Measurements from ENCODE around the gene MYL6B. TPM values are rescaled to one million over a fixed set of nuclear protein-coding genes. Genes with fewer than 3 reads are reported as not detected.

MYL6B gene
- total RNA-seq, 4 donors from 2014 or later: 33.4 to 115 (median 48.1) TPM

- H3K27ac ChIP-seq: no peak overlapping the region
- H3K36me3 ChIP-seq: peaks cover 92 to 96% of the 10 kb centered on the region in 2 donors
- H3K27me3 ChIP-seq: no peaks in the 10 kb centered on the region
- intact Hi-C loops (cut with DNase I): no loop called here
- no peak for DNase-seq
- H3K9me3 ChIP-seq: no peaks in the 10 kb centered on the region
- TF ChIP-seq POLR2A (IDR thresholded peaks at IDR 0.05): no peak
- TF ChIP-seq, protein P1, sequence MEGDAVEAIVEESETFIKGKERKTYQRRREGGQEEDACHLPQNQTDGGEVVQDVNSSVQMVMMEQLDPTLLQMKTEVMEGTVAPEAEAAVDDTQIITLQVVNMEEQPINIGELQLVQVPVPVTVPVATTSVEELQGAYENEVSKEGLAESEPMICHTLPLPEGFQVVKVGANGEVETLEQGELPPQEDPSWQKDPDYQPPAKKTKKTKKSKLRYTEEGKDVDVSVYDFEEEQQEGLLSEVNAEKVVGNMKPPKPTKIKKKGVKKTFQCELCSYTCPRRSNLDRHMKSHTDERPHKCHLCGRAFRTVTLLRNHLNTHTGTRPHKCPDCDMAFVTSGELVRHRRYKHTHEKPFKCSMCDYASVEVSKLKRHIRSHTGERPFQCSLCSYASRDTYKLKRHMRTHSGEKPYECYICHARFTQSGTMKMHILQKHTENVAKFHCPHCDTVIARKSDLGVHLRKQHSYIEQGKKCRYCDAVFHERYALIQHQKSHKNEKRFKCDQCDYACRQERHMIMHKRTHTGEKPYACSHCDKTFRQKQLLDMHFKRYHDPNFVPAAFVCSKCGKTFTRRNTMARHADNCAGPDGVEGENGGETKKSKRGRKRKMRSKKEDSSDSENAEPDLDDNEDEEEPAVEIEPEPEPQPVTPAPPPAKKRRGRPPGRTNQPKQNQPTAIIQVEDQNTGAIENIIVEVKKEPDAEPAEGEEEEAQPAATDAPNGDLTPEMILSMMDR (IDR thresholded peaks at IDR 0.05): no peak
- H3K4me1 ChIP-seq: peaks cover 7 to 12% of the 10 kb centered on the region in 2 donors
- WGBS, 2 donors: 80 to 86% methylated on average over 1 to 4 of the region's 4 CpGs
- H3K4me3 ChIP-seq (replicated peaks in 1 of 3): no peak overlapping the region
Observed at GRCh38 chr12:56165369-56165768, 13.0 kb downstream of the MYL6B start.

- H3K9me3 ChIP-seq: no peaks in the 10 kb centered on the region
- WGBS, 2 donors: 88 to 93% methylated on average over 11 of the region's 11 CpGs
- TF ChIP-seq, protein P1 (IDR thresholded peaks at IDR 0.05): no peak
- no peak for TF ChIP-seq POLR2A (IDR thresholded peaks at IDR 0.05)
- no peaks in the 10 kb centered on the region for H3K27me3 ChIP-seq
- DNase-seq: no peak
- H3K36me3 ChIP-seq: peaks cover 92 to 93% of the 10 kb centered on the region in 2 donors
- no peak overlapping the region for H3K4me3 ChIP-seq (replicated peaks in 1 of 3)
- intact Hi-C loops (cut with DNase I): no loop called here
- H3K27ac ChIP-seq: no peak overlapping the region
- H3K4me1 ChIP-seq: no peaks in the 10 kb centered on the region
Observed at GRCh38 chr12:56169229-56169759, 16.9 kb downstream of the MYL6B start.

GRCh38 chr12:56172839-56173238 lies 20.5 kb downstream of the MYL6B start:
- no peak for DNase-seq
- H3K4me3 ChIP-seq (replicated peaks in 1 of 3): no peak overlapping the region
- H3K27ac ChIP-seq: no peak overlapping the region
- intact Hi-C loops (cut with DNase I): no loop called here
- no peaks in the 10 kb centered on the region for H3K9me3 ChIP-seq
- TF ChIP-seq POLR2A (IDR thresholded peaks at IDR 0.05): no peak
- TF ChIP-seq, protein P1 (IDR thresholded peaks at IDR 0.05): no peak
- H3K36me3 ChIP-seq: peaks cover 79 to 85% of the 10 kb centered on the region in 2 donors
- no peaks in the 10 kb centered on the region for H3K4me1 ChIP-seq
- WGBS, 2 donors: 80 to 84% methylated on average over 7 of the region's 7 CpGs
- no peaks in the 10 kb centered on the region for H3K27me3 ChIP-seq

GRCh38 chr12:56178347-56178746 lies 26.0 kb downstream of the MYL6B start:
- intact Hi-C loops (cut with DNase I): no loop called here
- no peaks in the 10 kb centered on the region for H3K4me1 ChIP-seq
- WGBS, 2 donors: 90 to 94% methylated on average over 3 of the region's 3 CpGs
- H3K4me3 ChIP-seq (replicated peaks in 1 of 3): no peak overlapping the region
- H3K36me3 ChIP-seq: peaks cover 68 to 74% of the 10 kb centered on the region in 2 donors
- H3K27me3 ChIP-seq: no peaks in the 10 kb centered on the region
- no peak for DNase-seq
- H3K27ac ChIP-seq: no peak overlapping the region
- no peak for TF ChIP-seq POLR2A (IDR thresholded peaks at IDR 0.05)
- TF ChIP-seq, protein P1 (IDR thresholded peaks at IDR 0.05): no peak
- no peaks in the 10 kb centered on the region for H3K9me3 ChIP-seq

GRCh38 chr12:56186957-56187356 lies 34.6 kb downstream of the MYL6B start:
- intact Hi-C loops (cut with DNase I): no loop called here
- no peak overlapping the region for H3K4me3 ChIP-seq (replicated peaks in 1 of 3)
- H3K27ac ChIP-seq: no peak overlapping the region
- H3K9me3 ChIP-seq: no peaks in the 10 kb centered on the region
- WGBS, 2 donors: 39 to 58% methylated on average over 2 of the region's 2 CpGs
- peaks cover 14 to 22% of the 10 kb centered on the region in 2 donors for H3K4me1 ChIP-seq
- H3K36me3 ChIP-seq: peaks cover 26 to 28% of the 10 kb centered on the region in 2 donors
- no peak for TF ChIP-seq POLR2A (IDR thresholded peaks at IDR 0.05)
- TF ChIP-seq, protein P1 (IDR thresholded peaks at IDR 0.05): no peak
- no peak for DNase-seq
- no peaks in the 10 kb centered on the region for H3K27me3 ChIP-seq

All from thyroid gland (tissue), 4 donors.